Measurements from ENCODE around the gene ABR.

The ABR gene

DNA sequence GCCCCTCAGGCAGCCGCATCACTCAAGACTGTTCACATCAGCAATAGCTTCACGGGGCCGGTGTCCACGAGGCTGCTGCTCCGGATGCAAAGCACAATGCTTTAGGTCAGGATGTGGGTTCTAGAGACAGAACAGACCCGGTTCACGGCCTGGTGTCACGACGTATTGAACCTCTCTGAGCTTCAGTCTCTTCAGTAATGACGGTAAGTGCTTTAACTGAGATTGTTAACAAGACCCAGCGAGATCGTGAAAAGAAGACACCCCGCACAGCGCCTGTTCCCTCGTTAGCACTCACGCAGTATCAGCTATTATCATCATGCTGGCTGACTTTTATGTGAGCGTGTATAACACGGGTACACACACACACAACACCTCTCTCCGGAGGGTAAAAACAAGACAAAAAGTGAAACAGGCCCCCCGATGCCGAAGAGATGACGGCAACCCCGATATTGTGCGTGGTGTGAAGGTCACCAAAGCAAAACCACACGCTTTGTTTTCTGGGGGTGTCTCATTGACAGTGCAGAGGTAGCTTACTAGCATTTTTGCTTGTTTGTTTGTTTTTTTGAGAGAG is 21.4 kb upstream of the ABR start:
- DNase-seq, result no peak

DNA sequence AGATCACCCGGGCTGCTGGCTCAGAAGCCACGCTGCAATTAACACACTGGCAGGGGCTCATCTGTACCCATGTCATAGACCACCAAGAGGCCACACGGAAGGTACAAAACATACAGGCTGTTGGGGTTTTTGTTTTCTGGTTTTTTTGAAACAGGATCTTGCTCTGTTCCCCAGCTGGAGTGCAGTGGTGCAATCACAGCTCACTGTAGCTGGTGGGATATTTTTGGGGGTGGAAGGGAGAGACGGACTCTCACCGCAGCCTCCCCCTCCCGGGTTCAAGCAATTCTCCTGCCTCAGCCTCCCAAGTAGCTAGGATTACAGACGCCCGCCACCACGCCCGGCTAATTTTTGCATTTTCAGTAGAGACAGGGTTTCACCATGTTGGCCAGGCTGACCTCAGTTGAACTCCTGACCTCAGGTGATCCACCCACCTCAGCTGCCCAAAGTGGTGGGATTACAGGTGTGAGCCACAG is 19.5 kb upstream of the ABR start:
- peak; percentile 32 for DNase-seq

- DNase-seq, result peak; percentile 97
Measured at GRCh38 chr17:1197781-1198490, 18.2 kb upstream of the ABR start.

DNA sequence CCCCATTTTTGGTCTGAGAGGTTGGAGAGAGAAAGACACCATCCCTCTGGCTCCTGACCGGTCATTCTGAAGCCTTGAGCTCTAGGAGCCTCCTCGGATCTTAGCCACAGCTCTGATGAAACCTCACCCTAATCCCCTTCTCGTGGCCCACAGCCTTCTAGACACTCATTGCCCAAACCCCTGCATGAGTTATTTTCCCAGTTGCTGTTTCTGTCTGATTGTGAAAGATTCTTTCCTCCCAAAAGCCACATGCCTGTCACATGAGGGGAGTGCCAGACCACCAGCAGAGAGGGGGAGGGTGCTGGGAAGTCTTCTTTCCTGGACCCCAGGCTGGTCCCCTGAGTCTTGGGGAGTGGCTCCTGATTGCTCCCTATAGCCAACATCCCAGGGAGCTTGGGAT is 17.6 kb upstream of the ABR start:
- peak; percentile 80 for DNase-seq

GRCh38 chr17:1196946-1197345 is 17.2 kb upstream of the ABR start:
- DNase-seq, result no peak

DNA sequence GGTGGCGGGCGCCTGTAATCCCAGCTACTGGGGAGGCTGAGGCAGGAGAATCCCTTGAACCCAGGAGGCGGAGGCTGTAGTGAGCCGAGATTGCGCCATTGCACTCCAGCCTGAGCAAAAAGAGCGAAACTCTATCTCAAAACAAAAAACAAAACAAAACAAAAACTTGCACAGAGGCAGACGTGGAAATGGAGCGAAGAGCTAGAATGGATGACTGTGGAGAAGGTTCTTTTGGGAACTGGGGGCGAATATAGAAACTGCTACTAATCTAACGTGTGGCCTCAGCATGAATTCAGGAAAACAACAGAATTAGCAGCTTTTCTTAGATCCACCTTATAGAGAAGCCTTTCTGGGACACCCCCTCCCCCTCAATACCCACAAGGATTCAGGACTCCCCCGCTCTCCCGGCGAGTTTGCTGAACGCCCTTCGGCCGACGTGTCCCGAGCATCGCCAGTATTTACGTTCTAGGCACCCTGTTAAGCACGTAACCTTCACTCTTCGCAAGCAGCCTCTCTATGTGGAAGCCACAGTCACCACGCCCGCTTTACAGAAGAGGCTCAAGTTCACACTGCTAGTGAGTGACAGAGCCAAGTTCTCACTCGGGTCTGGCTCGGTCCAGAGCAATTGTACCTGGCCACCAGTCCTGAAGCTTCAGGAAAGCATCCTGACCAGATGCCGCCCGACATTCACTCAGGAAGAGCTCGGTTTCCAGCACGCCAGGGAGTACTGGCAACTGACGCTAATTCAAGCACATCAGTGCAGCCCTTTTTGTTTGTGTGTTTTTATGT is 13.3 kb upstream of the ABR start:
- no peak for DNase-seq

- DNase-seq, result no peak
Measured at GRCh38 chr17:1190751-1191331, 11.1 kb upstream of the ABR start.

DNA sequence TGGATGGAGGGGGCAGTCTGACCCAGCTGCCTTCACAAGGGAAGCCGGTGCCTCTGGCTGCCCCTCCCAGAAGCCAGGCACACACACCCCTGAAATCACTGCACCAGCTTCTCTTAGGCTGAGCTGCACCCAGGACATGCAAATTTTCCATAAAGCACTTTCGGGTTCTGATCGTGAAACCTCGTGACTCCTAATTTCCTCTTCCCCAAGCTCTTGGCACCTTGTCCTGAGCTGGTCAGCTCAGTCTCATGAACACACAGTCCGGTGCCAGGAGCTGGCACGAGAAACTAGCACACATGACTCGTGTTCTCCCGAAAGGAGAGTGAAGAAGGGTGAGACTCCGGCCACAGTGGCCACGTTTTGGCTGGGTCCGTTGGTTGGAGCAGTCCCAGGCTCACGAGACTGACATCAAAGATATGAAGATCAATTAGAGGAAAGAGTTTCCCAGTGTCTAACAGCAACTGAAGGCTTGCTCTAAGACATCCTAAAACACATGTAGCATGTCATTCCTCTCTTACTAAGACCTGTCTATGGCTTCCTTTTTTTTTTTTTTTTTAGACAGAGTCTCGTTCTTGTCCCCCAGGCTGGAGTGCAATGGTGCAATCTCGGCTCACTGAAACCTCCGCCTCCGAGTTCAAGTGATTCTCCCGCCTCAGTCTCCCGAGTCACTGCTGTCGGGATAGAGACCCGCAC is 9.2 kb upstream of the ABR start:
- no peak for DNase-seq

DNA sequence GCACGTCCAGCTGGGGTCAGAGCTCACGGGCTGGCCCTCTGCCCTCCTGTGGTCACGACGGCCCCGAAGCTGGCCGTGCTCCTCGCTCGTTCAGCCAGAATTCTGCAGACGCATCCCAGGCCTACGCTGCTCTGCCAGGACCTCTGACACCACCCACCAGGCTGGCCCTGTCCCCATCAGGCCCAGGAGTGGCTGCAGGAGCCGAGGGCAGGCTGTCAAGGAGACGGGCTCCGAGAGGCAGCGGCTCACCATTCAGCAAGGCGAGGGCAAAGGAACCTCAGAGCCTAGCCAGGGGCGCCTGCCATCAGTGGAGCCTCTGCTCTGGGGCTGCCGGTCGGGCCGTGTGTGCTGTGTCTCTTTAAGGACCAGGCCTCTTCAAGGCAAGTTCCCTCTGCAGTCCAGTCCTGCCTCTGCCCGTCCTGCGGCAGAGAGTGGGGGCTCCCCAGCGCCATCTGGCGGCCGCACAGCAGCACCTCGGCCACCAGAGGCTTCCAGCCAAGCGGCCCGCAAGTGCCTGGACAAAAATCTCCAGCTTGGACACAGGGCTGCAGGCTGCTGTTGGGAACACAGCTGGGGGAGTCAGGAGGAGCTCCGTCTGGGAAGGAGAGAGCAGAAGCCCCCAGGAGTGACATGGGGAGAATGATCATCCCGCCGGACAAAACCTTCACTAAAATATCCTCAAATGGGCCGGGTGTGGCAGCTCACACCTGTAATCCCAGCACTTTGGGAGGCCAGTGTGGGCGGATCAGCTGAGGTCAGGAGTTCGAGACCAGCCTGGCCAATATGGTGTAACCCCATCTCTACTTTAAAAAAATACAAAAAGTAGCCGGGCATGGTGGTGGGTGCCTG is 7.4 kb upstream of the ABR start:
- peak; percentile 17 for DNase-seq

GRCh38 chr17:1186214-1186820 is 6.5 kb upstream of the ABR start:
- no peak for DNase-seq

DNA sequence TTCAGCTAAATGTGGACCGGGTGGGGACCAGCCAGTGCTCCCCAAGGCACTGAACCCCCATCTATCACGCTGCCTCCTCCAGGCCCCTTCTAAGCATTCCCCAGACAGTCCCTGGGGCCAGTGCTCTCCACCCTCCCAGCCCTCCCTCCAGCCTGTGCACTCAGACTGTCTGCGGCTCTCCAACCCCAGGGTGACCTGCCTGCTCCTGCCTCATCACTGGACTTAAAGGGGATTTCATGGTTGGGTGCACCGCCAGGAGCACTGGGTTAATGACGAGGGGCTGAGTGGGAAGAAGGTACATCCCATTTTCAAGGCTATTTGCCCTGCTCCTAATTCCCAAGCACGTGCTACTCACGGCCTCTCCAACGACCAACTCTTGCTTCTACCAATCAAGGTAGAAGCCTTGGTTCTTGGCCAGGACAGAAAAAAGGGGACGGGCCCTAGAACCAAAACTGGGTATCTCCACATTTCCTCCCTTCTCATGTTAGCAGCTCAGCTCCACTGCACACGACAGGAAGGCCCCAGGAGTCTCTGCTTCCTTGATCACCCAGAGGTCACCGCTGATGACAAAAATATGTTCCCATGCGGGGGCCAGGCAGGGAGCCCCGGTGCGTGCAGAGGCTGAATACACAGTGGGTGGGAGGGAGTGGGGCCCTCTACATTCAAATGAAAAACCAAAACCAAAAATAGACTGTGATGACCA is 3.5 kb upstream of the ABR start:
- DNase-seq, result peak; percentile 60

DNA sequence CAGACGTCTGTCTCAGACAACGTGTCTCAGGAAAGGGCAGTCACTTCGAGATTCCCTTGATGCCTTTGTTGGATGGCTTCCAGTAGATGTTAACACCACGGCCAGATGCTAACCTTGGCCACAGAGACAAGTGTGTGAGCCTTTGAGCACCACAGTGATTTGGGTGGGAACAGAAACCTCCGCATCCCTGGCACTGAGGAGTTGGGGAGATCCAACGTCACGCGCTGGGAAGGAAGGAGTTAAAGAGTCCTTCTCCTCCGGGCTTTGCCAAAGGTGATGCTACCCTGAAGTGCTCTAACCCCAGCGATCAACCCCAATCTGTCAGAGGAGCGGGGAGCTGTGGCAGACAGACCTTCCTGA is 3.0 kb upstream of the ABR start:
- DNase-seq, result no peak

DNA sequence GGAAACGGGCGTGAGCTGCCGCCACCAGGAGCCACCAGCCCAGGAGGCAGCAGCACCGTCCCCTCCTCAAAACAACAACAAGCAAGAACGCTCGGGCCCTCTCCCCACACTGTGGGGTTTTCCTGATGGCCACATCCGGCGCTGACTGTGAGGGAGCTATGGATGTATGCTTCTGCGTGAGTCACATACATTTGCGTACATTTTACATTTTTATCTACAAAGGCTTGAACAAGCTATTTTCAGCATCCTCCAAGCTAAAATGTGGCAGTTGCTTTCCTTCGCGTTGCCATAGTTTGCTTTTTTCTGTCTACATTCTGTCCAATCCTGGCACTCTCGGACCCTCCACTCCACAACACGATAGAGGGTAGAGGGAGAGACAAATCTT is 2.0 kb upstream of the ABR start:
- DNase-seq, result no peak

DNA sequence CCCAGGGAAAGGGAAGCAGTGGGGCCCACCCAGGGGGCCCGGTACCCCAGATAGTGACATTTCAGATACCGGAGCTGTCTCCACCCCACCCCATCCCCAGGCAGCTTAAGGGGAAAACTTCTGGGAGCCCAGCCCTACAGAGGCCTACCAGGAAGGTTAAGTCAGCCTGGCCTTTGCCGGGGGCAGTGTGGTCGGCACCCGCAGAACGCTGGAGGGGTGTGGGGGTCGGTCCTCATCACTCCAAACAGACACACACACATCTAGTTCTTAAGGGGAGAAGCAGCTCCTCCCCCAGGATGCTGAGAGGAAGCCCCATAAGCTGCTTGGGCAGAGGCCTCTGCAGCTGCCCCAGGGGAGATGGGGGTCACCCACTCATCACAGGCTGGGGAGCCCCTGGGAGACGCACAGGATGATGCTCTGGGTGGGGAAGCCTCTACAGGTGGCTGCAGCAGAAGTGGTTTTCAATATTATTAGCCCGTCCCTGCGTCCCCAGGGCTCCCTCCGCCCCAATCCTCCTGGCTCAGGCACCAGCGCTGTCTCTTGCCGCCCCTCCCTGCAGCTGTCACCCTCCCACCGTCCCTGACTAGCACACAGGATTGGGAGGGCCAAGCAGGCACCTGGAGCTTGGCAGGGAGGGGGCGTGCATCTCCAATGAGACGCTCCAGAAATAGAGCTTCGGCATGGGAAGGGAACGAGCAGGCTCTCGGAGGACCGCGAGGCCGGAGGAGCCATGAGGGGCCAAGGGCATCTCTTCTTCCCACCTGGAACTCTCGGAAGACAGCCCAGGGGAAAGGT is 1.4 kb upstream of the ABR start:
- no peak for DNase-seq

DNA sequence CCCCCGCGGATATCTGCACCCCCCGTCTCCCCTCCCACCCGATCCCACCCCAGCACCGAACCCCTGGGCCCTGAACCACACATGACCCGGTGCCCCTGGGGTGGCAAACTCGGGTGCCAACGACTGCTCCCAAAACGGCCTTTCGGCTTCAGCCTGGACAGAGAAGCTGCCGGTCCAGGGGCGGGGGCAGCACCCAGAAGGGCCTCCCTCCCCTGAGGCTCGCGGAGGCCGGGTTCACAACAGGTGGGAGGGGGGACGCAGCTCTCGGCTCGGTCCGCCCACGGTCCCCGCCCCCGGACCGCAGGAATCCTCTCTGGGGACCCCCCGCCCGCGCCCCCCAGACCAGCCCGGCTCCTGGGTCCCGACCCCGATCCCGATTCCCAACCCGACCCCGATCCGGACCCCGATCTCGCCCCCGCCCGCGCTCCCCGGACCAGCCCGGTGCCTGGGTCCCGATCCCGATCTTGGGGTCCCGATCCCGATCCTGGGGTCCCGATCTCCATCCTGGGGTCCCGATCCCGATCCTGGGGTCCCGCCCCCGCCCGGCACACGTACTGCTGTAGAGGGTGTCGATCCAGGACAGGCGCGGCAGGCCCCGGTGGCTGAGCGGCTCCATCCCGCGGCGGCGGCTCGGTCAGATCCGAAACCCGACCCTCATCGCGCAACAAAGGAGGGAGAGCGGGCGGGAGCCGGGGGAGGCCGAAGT is 516 bp downstream of the ABR start:
- no peak for DNase-seq

DNA sequence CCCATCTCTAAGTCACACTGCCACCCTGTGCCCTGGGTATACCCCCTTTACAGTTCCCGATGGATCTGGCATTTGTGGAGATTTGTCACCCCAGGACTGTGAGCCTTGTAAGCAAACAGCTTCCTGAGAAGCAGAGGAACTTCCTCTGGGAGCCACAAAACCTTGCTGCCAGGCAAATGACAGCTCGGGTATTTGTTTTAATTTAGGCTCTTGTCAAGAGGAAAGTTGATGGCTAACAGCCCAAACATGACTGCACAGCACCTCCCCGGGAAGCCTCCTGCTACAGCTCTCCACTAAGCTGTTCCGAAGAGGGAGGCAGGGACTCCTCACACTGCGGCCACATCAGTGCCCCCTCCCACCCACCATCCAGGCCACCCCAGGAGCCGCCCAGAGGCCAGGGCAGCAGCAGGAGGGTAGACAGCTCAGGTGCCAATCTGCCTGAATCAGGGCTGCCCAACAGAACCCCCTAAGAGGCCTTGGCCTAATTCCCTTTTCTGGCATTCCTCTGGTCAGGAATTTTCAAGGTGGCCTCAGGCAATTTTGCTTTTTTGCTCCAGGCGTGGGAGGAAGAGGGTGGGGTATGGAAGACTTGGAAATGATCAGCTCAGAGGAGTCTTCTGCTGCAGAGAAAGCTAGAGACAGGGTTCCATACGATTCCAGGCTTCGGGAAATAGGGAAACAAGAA is 2.6 kb downstream of the ABR start:
- DNase-seq, result no peak

DNA sequence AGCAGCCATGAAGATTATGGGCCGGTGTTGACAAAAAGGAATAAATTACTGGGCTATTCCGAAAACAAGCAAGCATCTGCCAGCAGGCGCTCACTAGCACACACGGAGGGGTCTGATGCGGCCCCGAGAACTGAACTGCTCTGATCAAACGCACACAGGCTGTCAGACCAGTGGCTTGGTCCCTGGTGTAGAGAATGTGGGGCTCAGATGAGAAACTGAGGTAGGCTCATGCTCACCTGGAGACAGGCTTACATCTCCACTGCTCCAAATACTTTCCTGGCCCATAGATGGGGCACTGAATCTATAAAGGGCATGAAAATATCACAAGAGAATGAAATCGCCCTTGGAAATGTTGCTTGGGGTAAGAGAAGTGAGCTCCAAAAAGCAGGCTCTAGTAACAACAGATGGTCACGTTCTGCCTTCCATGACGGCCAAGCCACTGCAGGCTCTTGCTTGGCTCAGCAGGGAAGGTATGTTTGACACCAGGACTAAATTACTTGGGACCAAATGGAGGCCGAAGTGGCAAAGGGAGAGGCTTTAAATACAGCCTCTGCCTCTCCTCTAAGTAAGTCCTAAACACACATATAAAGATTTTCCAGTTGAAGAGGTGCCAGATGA is 5.4 kb downstream of the ABR start:
- DNase-seq, result no peak

DNA sequence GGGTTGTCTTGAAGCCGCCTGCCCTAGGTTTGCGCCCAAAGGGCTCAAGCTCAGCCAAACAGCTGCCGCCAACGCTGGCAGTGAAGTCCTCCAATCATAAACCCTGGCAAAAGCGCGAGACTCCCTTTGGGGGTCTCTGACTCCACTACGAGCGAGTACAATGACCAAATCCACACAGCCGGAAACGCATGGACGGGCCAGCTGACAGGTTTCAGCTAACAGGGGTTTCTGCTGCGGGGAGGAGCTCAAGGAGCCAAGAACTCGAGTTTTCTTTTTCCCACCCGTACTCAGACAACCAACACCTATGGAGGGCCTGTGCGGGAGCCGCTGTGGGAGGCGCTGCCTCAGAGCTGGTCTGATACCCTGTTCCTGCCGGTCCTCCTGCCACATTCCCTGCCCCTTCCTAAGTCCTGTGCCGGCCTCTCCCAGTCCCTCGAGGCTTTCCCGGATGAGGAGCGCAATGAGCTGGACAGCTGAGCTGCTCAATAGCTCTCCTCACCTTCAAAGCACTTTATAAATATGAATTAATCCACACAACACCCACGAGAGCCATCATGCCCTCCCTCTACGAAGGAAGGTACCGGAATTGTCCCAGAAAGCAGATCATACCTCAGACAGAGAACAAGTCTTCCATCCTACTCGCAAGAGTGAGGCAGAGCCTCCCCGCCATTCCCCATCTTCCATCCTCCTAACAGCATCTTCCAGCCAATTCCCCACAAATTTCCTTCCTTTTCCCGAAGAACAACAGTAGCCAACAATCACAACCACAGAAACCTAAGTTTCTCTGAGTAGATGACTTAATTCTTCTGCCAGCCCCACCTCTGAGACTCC is 6.1 kb downstream of the ABR start:
- no peak for DNase-seq
